Measurements from ENCODE around the gene CCDC9.

The CCDC9 gene

GRCh38 chr19:47302249-47302648 is 45.9 kb downstream of the CCDC9 start:
- no peak for DNase-seq

- DNase-seq = no peak
These were observed 47.6 kb downstream of the CCDC9 start for GRCh38 chr19:47303966-47304365.

GRCh38 chr19:47305309-47305751 is 49.0 kb downstream of the CCDC9 start:
- peak; percentile 51 for DNase-seq

GRCh38 chr19:47306303-47306702 is 50.0 kb downstream of the CCDC9 start:
- no peak for DNase-seq

- DNase-seq = no peak
These were observed 52.7 kb downstream of the CCDC9 start for GRCh38 chr19:47309038-47309437.

GRCh38 chr19:47309608-47310007 is 53.3 kb downstream of the CCDC9 start, which contains the start of gene C5AR1:
C5AR1 (plus strand) TSS chr19:47309861; CDS start chr19:47309896, 35 bp downstream.
- no peak for DNase-seq

- no peak for DNase-seq
These were observed 54.0 kb downstream of the CCDC9 start for GRCh38 chr19:47310323-47310722.

- DNase-seq = no peak
These were observed 54.5 kb downstream of the CCDC9 start for GRCh38 chr19:47310819-47311218.

- DNase-seq = no peak
These were observed 56.2 kb downstream of the CCDC9 start for GRCh38 chr19:47312366-47313006.

GRCh38 chr19:47313754-47314295 is 57.5 kb downstream of the CCDC9 start:
- DNase-seq = no peak

GRCh38 chr19:47315125-47315821 is 58.9 kb downstream of the CCDC9 start:
- peak; percentile 14 for DNase-seq

- DNase-seq = no peak
These were observed 60.2 kb downstream of the CCDC9 start for GRCh38 chr19:47316513-47316912.

GRCh38 chr19:47319923-47320871 is 63.9 kb downstream of the CCDC9 start:
- no peak for DNase-seq

Data from CD4-positive, alpha-beta T cell treated with Interleukin-10 for 1 hour (primary cell).